ENCODE measurements around the gene HOXA10.

HOXA10 gene

GRCh38 chr7:27122077-27122910 is 51.8 kb downstream of the HOXA10 start:
- TF ChIP-seq POLR2AphosphoS5 (IDR thresholded peaks at IDR 0.05; ENCODE audit: borderline replicate concordance, low read depth, low read length) (no peak), FOXP2 (optimal IDR thresholded peaks at IDR 0.05; ENCODE audit: control extremely low read depth, extremely low read length, insufficient read depth) (no peak), EZH2 (IDR thresholded peaks at IDR 0.05) (no peak)
- no peak overlapping the region for H3K4me3 ChIP-seq
- no peak overlapping the region for H3K27ac ChIP-seq
- no peak overlapping the region for H3K9ac ChIP-seq (ENCODE audit: insufficient read length)
- no peak for DNase-seq (ENCODE audit: low read depth, low spot score)
- H3K36me3 ChIP-seq (ENCODE audit: insufficient read depth, low read length): no peaks in the 10 kb centered on the region
- H3K9me3 ChIP-seq (ENCODE audit: low read depth, low read length): no peaks in the 10 kb centered on the region

GRCh38 chr7:27121684-27122076 is 52.4 kb downstream of the HOXA10 start:
- H3K9ac ChIP-seq (ENCODE audit: insufficient read length): no peak overlapping the region

More at GRCh38 chr7:27121684-27122076, 52.4 kb downstream of the HOXA10 start:
- H3K9me3 ChIP-seq (ENCODE audit: low read depth, low read length): no peaks in the 10 kb centered on the region
- no peak overlapping the region for H3K4me3 ChIP-seq
- no peak for DNase-seq (ENCODE audit: low read depth, low spot score)
- TF ChIP-seq POLR2AphosphoS5 (IDR thresholded peaks at IDR 0.05; ENCODE audit: borderline replicate concordance, low read depth, low read length) (no peak), EZH2 (IDR thresholded peaks at IDR 0.05) (no peak), FOXP2 (optimal IDR thresholded peaks at IDR 0.05; ENCODE audit: control extremely low read depth, extremely low read length, insufficient read depth) (no peak)
- no peak overlapping the region for H3K27ac ChIP-seq
- no peaks in the 10 kb centered on the region for H3K36me3 ChIP-seq (ENCODE audit: insufficient read depth, low read length)

All from SK-N-MC (cell line).